ENCODE results near the gene ADIPOR2.

ADIPOR2 gene

GRCh38 chr12:1829306-1829900 is 138.5 kb downstream of the ADIPOR2 start:
- H3K27me3 ChIP-seq (ENCODE audit: control insufficient read depth, insufficient read depth, low read length, poor library complexity, severe bottlenecking): peaks cover 22% of the 10 kb centered on the region
- H3K4me3 ChIP-seq (ENCODE audit: insufficient read depth, low read depth, low read length): no peak overlapping the region
- H3K4me1 ChIP-seq (ENCODE audit: control insufficient read depth, insufficient read depth, low read length): peaks cover 3% of the 10 kb centered on the region
- H3K36me3 ChIP-seq (ENCODE audit: control insufficient read depth, insufficient read depth, low read length): no peaks in the 10 kb centered on the region
- no peak overlapping the region for H3K27ac ChIP-seq (ENCODE audit: insufficient read depth, low read depth, low read length, poor library complexity, severe bottlenecking)
- no peaks in the 10 kb centered on the region for H3K9me3 ChIP-seq (ENCODE audit: control insufficient read depth, low read length)
- 85 to 86% methylated on average over 11 of the region's 11 CpGs for WGBS, 2 experiments

- WGBS, 2 experiments: 73 to 76% methylated on average over 3 of the region's 3 CpGs
- peaks cover 22% of the 10 kb centered on the region for H3K27me3 ChIP-seq (ENCODE audit: control insufficient read depth, insufficient read depth, low read length, poor library complexity, severe bottlenecking)
These were observed 139.6 kb downstream of the ADIPOR2 start for GRCh38 chr12:1830401-1830845.

DNA sequence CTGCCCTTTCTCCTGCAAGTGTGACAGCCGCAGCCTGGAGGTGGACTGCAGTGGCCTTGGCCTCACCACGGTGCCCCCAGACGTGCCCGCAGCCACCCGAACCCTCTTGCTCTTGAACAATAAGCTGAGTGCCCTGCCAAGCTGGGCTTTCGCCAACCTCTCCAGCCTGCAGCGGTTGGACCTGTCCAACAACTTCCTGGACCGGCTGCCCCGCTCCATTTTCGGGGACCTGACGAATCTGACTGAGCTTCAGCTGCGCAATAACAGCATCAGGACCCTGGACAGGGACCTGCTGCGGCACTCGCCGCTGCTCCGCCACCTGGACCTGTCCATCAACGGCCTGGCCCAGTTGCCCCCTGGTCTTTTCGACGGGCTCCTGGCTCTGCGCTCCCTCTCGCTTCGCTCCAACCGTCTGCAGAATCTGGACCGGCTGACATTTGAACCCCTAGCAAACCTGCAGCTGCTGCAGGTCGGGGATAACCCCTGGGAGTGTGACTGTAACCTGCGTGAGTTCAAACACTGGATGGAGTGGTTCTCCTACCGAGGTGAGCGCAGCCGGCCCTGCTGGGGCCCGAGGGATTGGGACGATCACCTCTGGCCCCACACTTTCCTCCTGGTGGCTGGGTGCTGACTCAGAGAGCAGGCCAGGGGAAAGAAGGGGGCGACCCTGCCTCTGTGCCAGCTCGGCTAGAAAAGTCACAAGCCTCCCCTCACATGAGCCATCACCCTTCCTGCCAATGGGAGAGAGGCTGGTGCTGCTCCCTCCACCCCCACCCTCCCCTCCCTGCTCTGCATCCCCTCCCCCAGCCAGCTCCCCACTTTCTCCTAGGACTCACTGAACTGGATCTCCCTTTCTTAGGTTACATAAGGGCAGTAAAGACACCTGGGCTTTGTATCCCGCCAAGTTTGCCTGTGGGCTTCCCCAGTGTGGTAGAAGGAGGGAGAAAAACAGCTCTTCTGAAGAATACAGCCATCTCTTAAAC is 140.4 kb downstream of the ADIPOR2 start:
- H3K9me3 ChIP-seq (ENCODE audit: control insufficient read depth, low read length): no peaks in the 10 kb centered on the region
- no peaks in the 10 kb centered on the region for H3K36me3 ChIP-seq (ENCODE audit: control insufficient read depth, insufficient read depth, low read length)
- 21 to 22% methylated on average over 33 to 34 of the region's 34 CpGs for WGBS, 2 experiments
- no peak overlapping the region for H3K27ac ChIP-seq (ENCODE audit: insufficient read depth, low read depth, low read length, poor library complexity, severe bottlenecking)
- peaks cover 3% of the 10 kb centered on the region for H3K4me1 ChIP-seq (ENCODE audit: control insufficient read depth, insufficient read depth, low read length)
- H3K4me3 ChIP-seq (ENCODE audit: insufficient read depth, low read depth, low read length): no peak overlapping the region
- H3K27me3 ChIP-seq (ENCODE audit: control insufficient read depth, insufficient read depth, low read length, poor library complexity, severe bottlenecking): peaks cover 22% of the 10 kb centered on the region

More at GRCh38 chr12:1830401-1830845, 139.6 kb downstream of the ADIPOR2 start:
- no peaks in the 10 kb centered on the region for H3K9me3 ChIP-seq (ENCODE audit: control insufficient read depth, low read length)
- H3K27ac ChIP-seq (ENCODE audit: insufficient read depth, low read depth, low read length, poor library complexity, severe bottlenecking): no peak overlapping the region
- H3K4me1 ChIP-seq (ENCODE audit: control insufficient read depth, insufficient read depth, low read length): peaks cover 3% of the 10 kb centered on the region
- no peaks in the 10 kb centered on the region for H3K36me3 ChIP-seq (ENCODE audit: control insufficient read depth, insufficient read depth, low read length)
- no peak overlapping the region for H3K4me3 ChIP-seq (ENCODE audit: insufficient read depth, low read depth, low read length)

GRCh38 chr12:1832801-1833595 is 142.1 kb downstream of the ADIPOR2 start:
- Histone ChIP-seq H3K27me3 (ENCODE audit: control insufficient read depth, insufficient read depth, low read length, poor library complexity, severe bottlenecking) (peaks cover 22% of the 10 kb centered on the region), H3K36me3 (ENCODE audit: control insufficient read depth, insufficient read depth, low read length) (no peaks in the 10 kb centered on the region), H3K27ac (ENCODE audit: insufficient read depth, low read depth, low read length, poor library complexity, severe bottlenecking) (no peak overlapping the region), H3K4me1 (ENCODE audit: control insufficient read depth, insufficient read depth, low read length) (peaks cover 16% of the 10 kb centered on the region), H3K9me3 (ENCODE audit: control insufficient read depth, low read length) (no peaks in the 10 kb centered on the region), H3K4me3 (ENCODE audit: insufficient read depth, low read depth, low read length) (no peak overlapping the region)
- 80 to 81% methylated on average over 17 of the region's 17 CpGs for WGBS, 2 experiments

DNA sequence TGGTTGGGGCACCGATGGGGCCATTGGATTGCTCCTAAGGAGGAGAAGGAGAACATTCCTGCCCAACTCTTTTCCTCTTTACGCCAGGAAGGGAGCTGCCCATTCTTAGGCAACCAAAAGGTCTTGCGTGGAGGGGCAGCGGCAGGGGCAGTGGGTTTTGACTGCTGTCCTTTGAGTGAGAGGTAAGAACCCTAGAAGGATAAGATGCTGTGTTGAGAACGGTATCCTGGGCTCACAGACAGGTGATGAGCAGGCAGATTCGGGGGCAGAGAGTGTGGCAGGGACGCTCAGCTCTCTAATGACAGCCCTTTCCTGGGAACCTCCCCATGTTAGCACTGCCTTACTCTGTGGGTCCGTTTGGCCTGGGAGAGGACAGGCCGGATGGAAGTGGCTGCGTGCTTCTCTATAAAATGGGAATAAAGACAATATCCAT is 142.7 kb downstream of the ADIPOR2 start:
- Histone ChIP-seq H3K9me3 (ENCODE audit: control insufficient read depth, low read length) (no peaks in the 10 kb centered on the region), H3K4me3 (ENCODE audit: insufficient read depth, low read depth, low read length) (no peak overlapping the region), H3K27me3 (ENCODE audit: control insufficient read depth, insufficient read depth, low read length, poor library complexity, severe bottlenecking) (peaks cover 22% of the 10 kb centered on the region), H3K27ac (ENCODE audit: insufficient read depth, low read depth, low read length, poor library complexity, severe bottlenecking) (no peak overlapping the region), H3K36me3 (ENCODE audit: control insufficient read depth, insufficient read depth, low read length) (no peaks in the 10 kb centered on the region), H3K4me1 (ENCODE audit: control insufficient read depth, insufficient read depth, low read length) (peaks cover 16% of the 10 kb centered on the region)
- WGBS, 2 experiments: 88 to 90% methylated on average over 10 of the region's 10 CpGs

DNA sequence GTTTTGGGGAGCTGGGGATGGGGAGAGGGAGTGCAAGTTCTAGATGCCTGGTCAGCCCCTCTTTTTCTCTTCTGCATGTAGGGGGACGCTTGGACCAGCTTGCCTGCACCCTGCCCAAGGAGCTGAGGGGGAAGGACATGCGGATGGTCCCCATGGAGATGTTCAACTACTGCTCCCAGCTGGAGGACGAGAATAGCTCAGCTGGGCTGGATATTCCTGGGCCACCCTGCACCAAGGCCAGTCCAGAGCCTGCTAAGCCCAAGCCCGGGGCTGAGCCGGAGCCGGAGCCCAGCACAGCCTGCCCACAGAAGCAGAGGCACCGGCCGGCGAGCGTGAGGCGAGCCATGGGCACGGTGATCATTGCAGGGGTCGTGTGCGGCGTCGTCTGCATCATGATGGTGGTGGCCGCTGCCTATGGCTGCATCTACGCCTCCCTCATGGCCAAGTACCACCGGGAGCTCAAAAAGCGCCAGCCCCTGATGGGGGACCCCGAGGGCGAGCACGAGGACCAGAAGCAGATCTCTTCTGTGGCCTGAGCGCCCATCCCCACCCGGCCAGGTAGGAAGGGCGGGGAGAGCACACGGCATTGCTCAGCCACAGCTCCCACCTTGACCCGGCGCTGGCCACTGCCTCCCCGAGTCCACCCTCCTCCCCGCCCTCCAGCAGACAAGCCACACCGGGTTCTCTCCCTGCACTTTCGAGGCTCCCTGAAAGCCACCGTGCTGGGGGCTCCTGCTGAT is 143.5 kb downstream of the ADIPOR2 start:
- Histone ChIP-seq H3K27me3 (ENCODE audit: control insufficient read depth, insufficient read depth, low read length, poor library complexity, severe bottlenecking) (peaks cover 22% of the 10 kb centered on the region), H3K4me3 (ENCODE audit: insufficient read depth, low read depth, low read length) (no peak overlapping the region), H3K9me3 (ENCODE audit: control insufficient read depth, low read length) (no peaks in the 10 kb centered on the region), H3K36me3 (ENCODE audit: control insufficient read depth, insufficient read depth, low read length) (no peaks in the 10 kb centered on the region), H3K4me1 (ENCODE audit: control insufficient read depth, insufficient read depth, low read length) (peaks cover 16% of the 10 kb centered on the region), H3K27ac (ENCODE audit: insufficient read depth, low read depth, low read length, poor library complexity, severe bottlenecking) (no peak overlapping the region)
- 92 to 94% methylated on average over 34 of the region's 34 CpGs for WGBS, 2 experiments

DNA sequence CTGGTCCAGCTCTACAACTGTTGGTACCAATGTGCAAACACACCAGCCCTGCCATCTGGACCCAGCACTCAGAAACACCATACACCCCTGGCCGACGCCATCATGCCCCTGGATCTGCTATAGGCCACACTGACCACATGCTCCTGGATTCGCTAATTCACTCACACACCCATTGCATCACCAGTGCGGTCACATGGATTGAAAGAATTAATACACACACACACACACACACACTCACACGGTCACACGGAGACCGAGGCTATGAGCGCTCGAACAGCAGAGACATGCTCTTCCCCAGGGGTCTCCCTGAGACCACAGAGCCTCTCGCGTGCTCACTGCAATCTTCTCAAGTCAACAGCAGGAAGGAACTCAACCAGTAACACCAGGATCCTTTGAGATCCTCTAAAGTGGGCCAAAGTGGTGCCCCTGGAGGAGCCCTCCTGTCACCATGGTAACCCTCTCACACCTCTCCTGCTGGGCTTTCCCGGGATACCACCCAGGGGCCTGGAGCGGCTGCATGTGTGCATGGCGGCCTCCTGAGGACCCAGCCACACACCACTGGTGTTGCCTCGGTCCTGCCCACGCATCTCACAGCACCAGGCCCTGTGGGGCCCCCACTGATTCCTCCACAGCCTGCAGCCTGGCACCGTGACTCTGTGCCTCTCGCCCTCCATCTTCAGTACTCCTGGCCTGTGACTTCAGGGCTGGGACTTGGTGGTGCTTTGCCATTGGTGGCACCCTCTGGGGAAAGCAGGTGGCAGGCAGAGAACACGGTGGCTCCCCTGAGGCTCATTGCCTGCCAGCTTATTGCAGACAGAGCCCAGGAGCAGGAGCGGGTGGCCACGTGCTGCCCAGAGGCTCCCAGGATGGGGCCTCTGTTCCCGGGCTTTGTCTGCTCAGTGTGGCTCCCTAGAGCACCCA is 144.6 kb downstream of the ADIPOR2 start:
- H3K36me3 ChIP-seq (ENCODE audit: control insufficient read depth, insufficient read depth, low read length): no peaks in the 10 kb centered on the region
- H3K27me3 ChIP-seq (ENCODE audit: control insufficient read depth, insufficient read depth, low read length, poor library complexity, severe bottlenecking): peaks cover 17% of the 10 kb centered on the region
- H3K27ac ChIP-seq (ENCODE audit: insufficient read depth, low read depth, low read length, poor library complexity, severe bottlenecking): no peak overlapping the region
- WGBS, 2 experiments: 91 to 92% methylated on average over 22 of the region's 22 CpGs
- H3K4me1 ChIP-seq (ENCODE audit: control insufficient read depth, insufficient read depth, low read length): peaks cover 16% of the 10 kb centered on the region
- H3K4me3 ChIP-seq (ENCODE audit: insufficient read depth, low read depth, low read length): no peak overlapping the region
- no peaks in the 10 kb centered on the region for H3K9me3 ChIP-seq (ENCODE audit: control insufficient read depth, low read length)

GRCh38 chr12:1836241-1836803 is 145.5 kb downstream of the ADIPOR2 start:
- Histone ChIP-seq H3K27ac (ENCODE audit: insufficient read depth, low read depth, low read length, poor library complexity, severe bottlenecking) (no peak overlapping the region), H3K4me1 (ENCODE audit: control insufficient read depth, insufficient read depth, low read length) (peaks cover 13% of the 10 kb centered on the region), H3K9me3 (ENCODE audit: control insufficient read depth, low read length) (no peaks in the 10 kb centered on the region), H3K27me3 (ENCODE audit: control insufficient read depth, insufficient read depth, low read length, poor library complexity, severe bottlenecking) (peaks cover 8% of the 10 kb centered on the region), H3K36me3 (ENCODE audit: control insufficient read depth, insufficient read depth, low read length) (no peaks in the 10 kb centered on the region), H3K4me3 (ENCODE audit: insufficient read depth, low read depth, low read length) (no peak overlapping the region)
- 84 to 88% methylated on average over 7 of the region's 7 CpGs for WGBS, 2 experiments

Measured in ectodermal cell (in vitro differentiated cells).